OCI-LY7 (cell line): ENCODE measurements around the gene MTUS2. TPM values are rescaled to one million over a fixed set of nuclear protein-coding genes. Genes with fewer than 3 reads are reported as not detected.

Experiments
- BruUV-seq: library from RNA; stranded (reverse); fragments of 400-500 nt; replicated peaks from 2 replicates; lab custom pipeline; 2021; lab: Mats Ljungman, UMichigan
- CTCF ChIA-PET: fragments of 300-600 bp; sonication (Branson Sonifier 250); formaldehyde crosslinking; loops from one replicate; lab custom pipeline; 2022; ENCODE audit warnings: antibody characterized with exemption; ENCODE audit not compliant: unreplicated experiment; lab: Charles Lee
- POLR2A ChIA-PET: fragments of 300-600 bp; sonication (Branson Sonifier 250); formaldehyde crosslinking; loops from one replicate; lab custom pipeline; 2022; ENCODE audit warnings: antibody characterized with exemption; lab: Charles Lee
- DNase-seq: peaks from one replicate; pipeline ENCODE4 v3.0.0-alpha.2; 2015; ENCODE audit warnings: low spot score
- H2AFZ ChIP-seq: fragments of 200-600 bp; sonication (generic), shearing (Covaris generic); 2 replicates; pipeline ENCODE4 v1.6.1; 2014; ENCODE audit warnings: mild to moderate bottlenecking, antibody characterized with exemption, low read length, moderate library complexity
- H3K27ac ChIP-seq: fragments of 200-600 bp; sonication (generic); 2 replicates; pipeline ENCODE4 v1.5.1; 2014; ENCODE audit warnings: mixed run types, low read depth, mild to moderate bottlenecking, moderate library complexity, low read length, inconsistent platforms; ENCODE audit not compliant: poor library complexity, severe bottlenecking
- H3K36me3 ChIP-seq: fragments of 200-600 bp; sonication (generic); 2 replicates; pipeline ENCODE4 v1.6.1; 2014; ENCODE audit warnings: mild to moderate bottlenecking, antibody characterized with exemption, low read length, moderate library complexity, mixed read lengths; ENCODE audit not compliant: insufficient read depth
- H3K4me1 ChIP-seq: fragments of 200-600 bp; sonication (generic); 2 replicates; pipeline ENCODE4 v1.5.1; 2014; ENCODE audit warnings: mild to moderate bottlenecking, low read length; ENCODE audit not compliant: insufficient read depth, poor library complexity, severe bottlenecking
- H3K4me2 ChIP-seq: fragments of 200-600 bp; sonication (generic); 2 replicates; pipeline ENCODE4 v1.6.1; 2014; ENCODE audit warnings: mild to moderate bottlenecking, low read length
- H3K4me3 ChIP-seq: fragments of 200-600 bp; sonication (generic); 2 replicates; pipeline ENCODE4 v1.5.1; 2014; ENCODE audit warnings: mild to moderate bottlenecking, low read depth, low read length; ENCODE audit not compliant: poor library complexity, severe bottlenecking
- H3K79me2 ChIP-seq: fragments of 200-600 bp; sonication (generic); 2 replicates; pipeline ENCODE4 v1.6.1; 2016; ENCODE audit warnings: low read depth, mild to moderate bottlenecking, low read length, moderate library complexity, mixed read lengths; ENCODE audit not compliant: insufficient read depth
- H3K9me2 ChIP-seq: fragments of 200-600 bp; sonication (generic); 2 replicates; pipeline ENCODE4 v1.6.1; 2016; ENCODE audit warnings: mild to moderate bottlenecking, low read length, mixed read lengths; ENCODE audit not compliant: insufficient read depth
- H3K9me3 ChIP-seq: fragments of 200-600 bp; sonication (generic); 2 replicates; pipeline ENCODE4 v1.6.1; 2014; ENCODE audit warnings: mild to moderate bottlenecking, mixed run types, low read length, mixed read lengths
- H4K20me1 ChIP-seq: fragments of 200-600 bp; sonication (generic); 2 replicates; pipeline ENCODE4 v1.6.1; 2014; ENCODE audit warnings: mild to moderate bottlenecking, antibody characterized with exemption, low read length, moderate library complexity, mixed read lengths; ENCODE audit not compliant: insufficient read depth
- EZH2phosphoT487 ChIP-seq: fragments of 200-600 bp; sonication (generic); IDR thresholded peaks from 2 replicates; pipeline ENCODE4 v1.6.1; 2018; ENCODE audit warnings: low read depth, borderline replicate concordance, mild to moderate bottlenecking, mixed run types, antibody characterized with exemption, low read length, moderate library complexity, mixed read lengths
- intact Hi-C: fragments of 100-400 bp; cut with micrococcal nuclease; formaldehyde crosslinking; loops from one replicate; pipeline ENCODE4 v1.10.0; 2022; ENCODE audit not compliant: unreplicated experiment
- total RNA-seq, 2 experiments: library from RNA; depleted of rRNA in 1 of 2; stranded (reverse); fragments of >200 nt in 1 of 2; shearing (Covaris generic) in 1 of 2; gene quantifications; 2 replicates each; pipeline ENCODE4 v1.2.3, GENCODE V29; 2014 to 2022
- TF ChIP-seq, protein P1 (sequence below): fragments of 200-600 bp; sonication (generic); conservative IDR thresholded peaks from 2 replicates; pipeline ENCODE4 v1.5.1; 2014; ENCODE audit warnings: mild to moderate bottlenecking, antibody characterized with exemption, low read length, moderate library complexity, mixed read lengths

Gene MTUS2
- total RNA-seq, 2 experiments from 2014 or later, result 0.16 to 9.8 TPM

DNA sequence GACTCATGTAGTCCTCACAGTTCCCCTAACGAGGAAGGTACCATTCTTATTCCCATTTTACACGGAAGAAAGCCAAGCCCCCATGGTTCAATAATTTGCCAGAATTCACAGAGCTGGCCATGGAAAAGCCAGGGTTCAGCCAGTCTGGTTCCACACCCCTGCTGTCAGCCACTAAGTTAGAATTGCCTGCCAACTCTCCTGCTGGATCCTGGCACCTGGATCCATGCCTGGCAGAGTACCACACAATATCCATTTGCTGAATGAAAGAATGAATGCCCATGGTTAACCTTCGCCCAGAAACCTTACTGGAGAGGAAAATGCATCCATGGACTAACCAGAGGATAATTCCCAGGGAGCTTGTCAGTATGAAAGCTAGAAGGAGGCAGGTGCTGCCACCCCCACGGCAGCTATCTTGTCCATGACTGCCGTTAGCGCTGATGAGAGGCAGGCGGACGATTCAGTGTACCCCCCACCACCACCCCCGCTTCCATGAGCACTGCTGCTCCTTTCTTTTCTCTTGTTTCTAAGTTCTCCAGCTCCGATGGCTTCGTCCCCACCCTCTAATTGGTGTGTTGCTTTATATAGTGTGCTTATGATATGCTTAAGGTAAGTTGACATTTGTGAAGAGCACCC, 660.9 kb downstream of the MTUS2 start:
- CTCF ChIA-PET, result interaction anchor here (0.5 kb wide), 1 partner anchor 655 kb away, joined by 7 read pairs; no protein-coding TSS in a partner anchor
- intact Hi-C loops, result no loop called here

DNA sequence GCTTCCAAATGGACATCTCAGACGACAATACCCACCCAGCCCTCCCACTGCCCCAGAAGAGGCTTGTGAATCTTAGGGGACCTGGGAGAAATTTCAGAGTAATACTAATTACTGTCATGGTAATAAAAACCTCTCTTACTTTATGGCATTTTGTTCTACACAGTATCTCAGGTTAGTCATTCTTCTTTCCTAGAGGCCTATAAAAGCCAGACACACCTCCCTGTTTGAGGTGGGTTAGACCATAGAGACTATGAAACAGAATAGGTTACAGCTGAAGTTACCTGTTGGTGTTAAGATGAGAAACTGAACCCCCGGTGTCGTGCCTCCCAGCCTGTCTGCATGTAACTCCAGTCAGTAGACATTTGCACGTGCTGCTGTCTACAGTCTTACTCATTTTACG, 661.5 kb downstream of the MTUS2 start:
- H3K9me2 ChIP-seq, result no peaks in the 10 kb centered on the region
- intact Hi-C loops, result no loop called here
- DNase-seq, result no peak
- no peaks in the 10 kb centered on the region for H3K36me3 ChIP-seq
- CTCF ChIA-PET, result no interaction called here
- H3K79me2 ChIP-seq, result no peaks in the 10 kb centered on the region
- H3K4me2 ChIP-seq, result no peak overlapping the region
- POLR2A ChIA-PET, result interaction anchor here (0.6 kb wide), 1 partner anchor 825 kb away, joined by 3 read pairs; no protein-coding TSS in a partner anchor
- TF ChIP-seq, protein P1, sequence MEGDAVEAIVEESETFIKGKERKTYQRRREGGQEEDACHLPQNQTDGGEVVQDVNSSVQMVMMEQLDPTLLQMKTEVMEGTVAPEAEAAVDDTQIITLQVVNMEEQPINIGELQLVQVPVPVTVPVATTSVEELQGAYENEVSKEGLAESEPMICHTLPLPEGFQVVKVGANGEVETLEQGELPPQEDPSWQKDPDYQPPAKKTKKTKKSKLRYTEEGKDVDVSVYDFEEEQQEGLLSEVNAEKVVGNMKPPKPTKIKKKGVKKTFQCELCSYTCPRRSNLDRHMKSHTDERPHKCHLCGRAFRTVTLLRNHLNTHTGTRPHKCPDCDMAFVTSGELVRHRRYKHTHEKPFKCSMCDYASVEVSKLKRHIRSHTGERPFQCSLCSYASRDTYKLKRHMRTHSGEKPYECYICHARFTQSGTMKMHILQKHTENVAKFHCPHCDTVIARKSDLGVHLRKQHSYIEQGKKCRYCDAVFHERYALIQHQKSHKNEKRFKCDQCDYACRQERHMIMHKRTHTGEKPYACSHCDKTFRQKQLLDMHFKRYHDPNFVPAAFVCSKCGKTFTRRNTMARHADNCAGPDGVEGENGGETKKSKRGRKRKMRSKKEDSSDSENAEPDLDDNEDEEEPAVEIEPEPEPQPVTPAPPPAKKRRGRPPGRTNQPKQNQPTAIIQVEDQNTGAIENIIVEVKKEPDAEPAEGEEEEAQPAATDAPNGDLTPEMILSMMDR, result no peak
- TF ChIP-seq EZH2phosphoT487, result no peak
- H3K4me3 ChIP-seq, result no peak overlapping the region
- H3K9me3 ChIP-seq, result no peaks in the 10 kb centered on the region
- BruUV-seq, result no TSS peak
- H3K27ac ChIP-seq, result no peak overlapping the region
- no peaks in the 10 kb centered on the region for H4K20me1 ChIP-seq
- H2AFZ ChIP-seq, result no peak overlapping the region
- peaks cover 5% of the 10 kb centered on the region for H3K4me1 ChIP-seq

More for the DNA sequence above, 660.9 kb downstream of the MTUS2 start:
- Histone ChIP-seq H3K36me3 (no peaks in the 10 kb centered on the region), H3K4me1 (peaks cover 5% of the 10 kb centered on the region), H3K4me3 (no peak overlapping the region), H2AFZ (no peak overlapping the region), H3K4me2 (no peak overlapping the region), H3K79me2 (no peaks in the 10 kb centered on the region), H3K9me3 (no peaks in the 10 kb centered on the region), H3K27ac (no peak overlapping the region), H4K20me1 (no peaks in the 10 kb centered on the region), H3K9me2 (no peaks in the 10 kb centered on the region)
- POLR2A ChIA-PET, result interaction anchor here (0.6 kb wide), 1 partner anchor 824 kb away, joined by 3 read pairs; no protein-coding TSS in a partner anchor
- no TSS peak for BruUV-seq
- no peak for TF ChIP-seq EZH2phosphoT487
- TF ChIP-seq, protein P1, result no peak
- no peak for DNase-seq

DNA sequence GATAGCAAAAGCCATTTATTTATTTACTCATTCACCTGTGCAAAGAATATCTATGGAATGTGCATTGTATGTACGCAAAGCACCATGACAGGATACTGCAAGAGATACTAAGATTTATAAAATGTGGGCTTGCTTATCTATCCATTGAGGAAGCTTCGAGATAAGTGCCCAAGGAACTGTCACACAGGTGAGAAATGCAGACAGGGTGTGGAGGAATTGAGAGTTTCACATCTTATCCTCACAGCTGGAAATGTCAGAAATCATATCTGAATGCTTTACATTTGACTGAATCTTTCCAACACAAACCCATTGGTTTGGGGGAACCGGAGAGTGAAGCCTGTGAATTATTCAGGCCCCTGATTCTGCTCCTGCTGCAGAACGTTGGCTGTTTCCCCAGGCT, 662.4 kb downstream of the MTUS2 start:
- intact Hi-C loops, result no loop called here
- Histone ChIP-seq H3K4me1 (peaks cover 5% of the 10 kb centered on the region), H3K36me3 (no peaks in the 10 kb centered on the region), H3K4me3 (no peak overlapping the region), H3K79me2 (no peaks in the 10 kb centered on the region), H3K9me2 (no peaks in the 10 kb centered on the region), H3K27ac (no peak overlapping the region), H4K20me1 (no peaks in the 10 kb centered on the region), H2AFZ (no peak overlapping the region), H3K9me3 (no peaks in the 10 kb centered on the region), H3K4me2 (no peak overlapping the region)
- POLR2A ChIA-PET, result no interaction called here
- CTCF ChIA-PET, result no interaction called here
- no peak for DNase-seq
- TF ChIP-seq, protein P1, result no peak
- BruUV-seq, result no TSS peak
